Measurements from ENCODE around the gene DOC2B. TPM values are rescaled to one million over a fixed set of nuclear protein-coding genes. Genes with fewer than 3 reads are reported as not detected.

The DOC2B gene
- total and polyA plus RNA-seq, 11 donors: 1.7 to 13.0 (median 5.8) TPM

DNA sequence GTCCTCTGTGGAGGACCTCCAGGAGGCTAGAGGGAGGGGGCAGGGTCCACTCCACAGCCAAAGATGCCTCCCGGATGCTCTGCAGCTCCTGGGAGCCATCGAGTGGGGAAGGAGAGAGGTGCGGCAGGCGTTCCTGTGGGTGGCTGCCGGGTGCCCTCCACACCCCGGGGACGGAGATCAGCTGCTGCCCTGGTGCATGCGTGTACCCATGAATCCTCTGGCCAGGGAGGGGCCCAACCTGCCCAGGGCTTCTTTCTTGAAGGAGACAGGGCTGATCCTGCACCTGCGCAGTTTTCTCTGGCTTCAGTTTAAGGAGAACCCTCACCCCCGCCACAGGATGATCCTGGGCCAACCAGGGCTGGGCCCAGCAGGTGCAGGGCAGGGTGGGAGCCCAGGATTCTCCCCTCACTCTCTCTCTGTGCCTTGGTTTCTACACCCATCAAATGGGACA lies 33.5 kb upstream of the DOC2B start:
- H3K36me3 ChIP-seq: peaks cover 0 to 18% (median 0%) of the 10 kb centered on the region in 9 donors
- H3K27me3 ChIP-seq: no peaks in the 10 kb centered on the region
- DNase-seq: no peak
- TF ChIP-seq POLR2A (IDR thresholded peaks at IDR 0.05) (no peak), CTCF (IDR thresholded peaks at IDR 0.05) (no peak)
- no peaks in the 10 kb centered on the region for H3K9me3 ChIP-seq
- H3K4me1 ChIP-seq: peaks cover 0 to 14% (median 4%) of the 10 kb centered on the region in 12 donors
- peak overlapping the region in 2 of 12 donors; percentile 54 to 77 for H3K27ac ChIP-seq
- 89 to 96% (median 92%) methylated on average over 8 to 10 of the region's 10 CpGs for WGBS, 4 donors
- intact Hi-C loops (cut with DNase I): no loop called here
- H3K4me3 ChIP-seq: peak overlapping the region in 5 of 12 donors; percentile 48 to 85 (median 55)
- peak in 2 of 4 donors; percentile 17 to 29 for ATAC-seq

DNA sequence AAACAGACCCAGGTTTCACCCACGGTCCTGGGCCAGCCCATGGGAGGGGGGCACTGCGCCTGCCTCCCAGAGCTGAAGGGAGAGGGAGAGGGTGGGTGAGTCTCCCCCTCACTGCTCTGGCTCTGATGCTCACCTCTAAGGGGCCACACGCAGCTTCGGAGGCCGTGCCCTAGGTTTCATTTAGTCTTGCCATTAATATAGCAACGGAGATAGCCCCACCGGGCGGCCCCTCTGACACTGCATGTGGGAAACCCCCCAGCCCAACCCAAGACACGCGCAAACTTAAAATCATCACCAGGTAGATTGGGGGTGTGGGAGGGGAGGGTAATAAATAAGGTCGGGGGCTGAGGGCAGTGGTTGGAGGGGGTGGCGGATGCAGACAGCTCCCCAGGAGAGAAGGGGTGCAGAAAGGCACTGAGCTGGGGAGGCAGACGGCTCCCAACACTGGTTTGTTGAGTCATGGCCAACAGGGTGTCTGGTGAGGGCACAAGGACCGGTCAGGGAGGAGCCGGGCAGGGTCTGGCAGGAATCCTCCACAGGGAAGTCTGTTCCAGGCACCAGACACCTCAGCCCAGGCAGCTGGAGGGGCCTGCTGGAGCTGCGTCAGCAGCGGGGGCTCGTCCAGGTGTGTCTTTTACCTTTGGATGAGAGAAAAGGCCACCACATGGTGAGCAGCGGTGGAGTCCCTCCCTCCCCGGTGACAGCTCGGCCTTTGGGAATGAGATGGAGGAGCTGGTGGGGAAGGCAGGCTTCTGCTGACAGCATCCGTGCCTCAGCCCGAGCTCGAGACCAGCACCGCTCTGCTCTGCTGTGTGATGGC lies 32.0 kb upstream of the DOC2B start:
- DNase-seq: no peak
- H3K9me3 ChIP-seq: peaks cover 0 to 7% (median 0%) of the 10 kb centered on the region in 12 donors
- peaks cover 0 to 13% (median under 1%) of the 10 kb centered on the region in 12 donors for H3K4me1 ChIP-seq
- intact Hi-C loops (cut with DNase I): no loop called here
- H3K27me3 ChIP-seq: no peaks in the 10 kb centered on the region
- WGBS, 4 donors: 92 to 97% (median 92%) methylated on average over 22 to 25 of the region's 25 CpGs
- H3K4me3 ChIP-seq: no peak overlapping the region
- TF ChIP-seq POLR2A (IDR thresholded peaks at IDR 0.05): no peak
- no peak for TF ChIP-seq CTCF (IDR thresholded peaks at IDR 0.05)
- ATAC-seq: no peak
- no peak overlapping the region for H3K27ac ChIP-seq
- H3K36me3 ChIP-seq: peaks cover 0 to 18% (median 0%) of the 10 kb centered on the region in 9 donors

- no peak for DNase-seq
- WGBS, 4 donors: 92 to 99% (median 93%) methylated on average over 8 of the region's 8 CpGs
- Histone ChIP-seq H3K4me1 (peaks cover 0 to 11% (median 0%) of the 10 kb centered on the region in 12 donors), H3K4me3 (no peak overlapping the region), H3K36me3 (peaks cover 0 to 18% (median 0%) of the 10 kb centered on the region in 9 donors), H3K27me3 (peaks cover 0 to 4% (median 0%) of the 10 kb centered on the region in 9 donors), H3K27ac (no peak overlapping the region), H3K9me3 (peaks cover 0 to 7% (median 0%) of the 10 kb centered on the region in 12 donors)
- no peak for TF ChIP-seq POLR2A (IDR thresholded peaks at IDR 0.05)
- no peak for TF ChIP-seq CTCF (IDR thresholded peaks at IDR 0.05)
- no peak for ATAC-seq
- intact Hi-C loops (cut with DNase I): no loop called here
These were observed 29.0 kb upstream of the DOC2B start for GRCh38 chr17:210402-210801.

DNA sequence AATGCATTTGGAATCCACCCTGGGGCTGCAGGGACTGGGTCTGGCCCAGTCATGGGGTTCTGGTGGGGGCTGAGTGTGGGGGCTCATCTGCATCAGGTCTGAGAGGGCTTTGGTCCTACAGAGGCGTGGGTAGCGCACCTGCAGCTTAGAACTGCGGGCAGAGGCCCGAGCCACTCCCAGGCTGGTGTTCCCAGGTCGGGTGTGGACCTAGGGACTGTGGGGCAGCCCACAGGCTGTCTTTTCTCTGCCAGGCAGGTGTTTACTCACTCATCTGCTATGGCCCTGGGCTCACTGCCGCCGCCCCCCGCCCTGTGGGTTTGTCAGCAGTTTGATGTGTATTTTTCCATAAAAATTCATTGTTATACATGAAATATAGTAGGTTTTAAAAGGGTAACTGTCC lies 27.0 kb upstream of the DOC2B start:
- H3K27me3 ChIP-seq: peaks cover 0 to 8% (median 0%) of the 10 kb centered on the region in 9 donors
- H3K27ac ChIP-seq: no peak overlapping the region
- H3K9me3 ChIP-seq: peaks cover 0 to 7% (median 0%) of the 10 kb centered on the region in 12 donors
- ATAC-seq (no peak), DNase-seq (no peak)
- peaks cover 0 to 15% (median 0%) of the 10 kb centered on the region in 9 donors for H3K36me3 ChIP-seq
- no peak overlapping the region for H3K4me3 ChIP-seq
- whole genome bisulfite sequencing, 4 donors: 90 to 96% (median 94%) methylated on average over 8 of the region's 8 CpGs
- intact Hi-C loops (cut with DNase I): no loop called here
- H3K4me1 ChIP-seq: peaks cover 0 to 4% (median 0%) of the 10 kb centered on the region in 12 donors
- TF ChIP-seq POLR2A (IDR thresholded peaks at IDR 0.05) (no peak), CTCF (IDR thresholded peaks at IDR 0.05) (no peak)

All from heart left ventricle (tissue), 16 donors.